Right lobe of liver (tissue), 4 donors: ENCODE results near the gene EFCAB12.

Source experiments
- POLR2A ChIP-seq: fragments of 450-650 bp; IDR thresholded peaks from one replicate; pipeline ENCODE4 v1.6.1; 2017; ENCODE audit warnings: antibody characterized with exemption, mild to moderate bottlenecking
- TF ChIP-seq, protein P1 (sequence below), 4 donors: fragments of 200-600 bp in 3 of 4; fragments of 450-650 bp in 1 of 4; IDR thresholded peaks; one replicate each; pipeline versions ENCODE4 v1.5.1 to v1.8.0; 2016 to 2022; ENCODE audit warnings: antibody characterized with exemption in 4 of 4, mild to moderate bottlenecking in 2 of 4
- donor health status: DM: no; HTN: no; CAD: no.
- donor health status: DM: no; HTN: no; CAD: no.
- donor health status: DM: no; HTN: yes; CAD: no.

DNA sequence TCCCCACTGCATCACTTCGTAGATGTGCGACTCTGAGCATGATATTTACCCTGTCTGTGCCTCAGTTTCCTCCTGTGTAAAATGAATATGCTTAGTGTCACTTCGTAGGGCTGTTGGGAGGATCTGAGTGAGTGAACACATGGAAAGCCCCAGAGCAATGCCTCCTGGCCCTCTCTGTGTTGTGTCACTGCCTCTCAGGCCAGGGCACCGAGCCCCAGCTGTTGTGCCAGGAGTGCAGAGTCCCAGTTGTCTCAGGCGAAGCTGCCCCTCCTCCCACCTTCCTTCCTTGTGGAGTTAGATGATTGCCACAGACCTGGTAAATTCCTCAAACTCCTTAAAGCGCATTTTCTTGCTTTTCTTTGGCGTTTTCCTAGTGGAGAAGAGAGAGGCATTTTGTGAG lies 26.2 kb downstream of the EFCAB12 start:
- TF ChIP-seq, protein P1, sequence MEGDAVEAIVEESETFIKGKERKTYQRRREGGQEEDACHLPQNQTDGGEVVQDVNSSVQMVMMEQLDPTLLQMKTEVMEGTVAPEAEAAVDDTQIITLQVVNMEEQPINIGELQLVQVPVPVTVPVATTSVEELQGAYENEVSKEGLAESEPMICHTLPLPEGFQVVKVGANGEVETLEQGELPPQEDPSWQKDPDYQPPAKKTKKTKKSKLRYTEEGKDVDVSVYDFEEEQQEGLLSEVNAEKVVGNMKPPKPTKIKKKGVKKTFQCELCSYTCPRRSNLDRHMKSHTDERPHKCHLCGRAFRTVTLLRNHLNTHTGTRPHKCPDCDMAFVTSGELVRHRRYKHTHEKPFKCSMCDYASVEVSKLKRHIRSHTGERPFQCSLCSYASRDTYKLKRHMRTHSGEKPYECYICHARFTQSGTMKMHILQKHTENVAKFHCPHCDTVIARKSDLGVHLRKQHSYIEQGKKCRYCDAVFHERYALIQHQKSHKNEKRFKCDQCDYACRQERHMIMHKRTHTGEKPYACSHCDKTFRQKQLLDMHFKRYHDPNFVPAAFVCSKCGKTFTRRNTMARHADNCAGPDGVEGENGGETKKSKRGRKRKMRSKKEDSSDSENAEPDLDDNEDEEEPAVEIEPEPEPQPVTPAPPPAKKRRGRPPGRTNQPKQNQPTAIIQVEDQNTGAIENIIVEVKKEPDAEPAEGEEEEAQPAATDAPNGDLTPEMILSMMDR (IDR thresholded peaks at IDR 0.05) = no peak
- TF ChIP-seq POLR2A = no peak
